CD4-positive, alpha-beta T cell treated with Interleukin-17A for 4 hours (primary cell): ENCODE measurements around the gene ALPG.

Source experiments
- DNase-seq: peaks from one replicate; pipeline ENCODE4 v3.0.0-alpha.2; 2020; ENCODE audit warnings: mixed read lengths

ALPG gene

GRCh38 chr2:232460171-232460570 is 53.5 kb downstream of the ALPG start:
- no peak for DNase-seq
